HepG2 (cell line): ENCODE measurements around the gene PRKCZ.

Experiments used
- AHR ChIP-seq: IDR thresholded peaks from 2 replicates; pipeline ENCODE4 v1.6.1; 2018; ENCODE audit warnings: missing genetic modification reagents, missing compliant biosample characterization
- CTCF ChIP-seq: sonication (generic); formaldehyde crosslinking; IDR thresholded peaks from 2 replicates; pipeline ENCODE4 v1.5.0; 2020; ENCODE audit warnings: mild to moderate bottlenecking, missing genetic modification reagents, moderate library complexity
- ZNF281 ChIP-seq: sonication (generic); formaldehyde crosslinking; IDR thresholded peaks from 2 replicates; pipeline ENCODE4 v1.4.0; 2020; ENCODE audit warnings: missing genetic modification reagents, borderline replicate concordance
- ZNF30 ChIP-seq: sonication (generic); formaldehyde crosslinking; IDR thresholded peaks from 2 replicates; pipeline ENCODE4 v1.5.0; 2020; ENCODE audit warnings: mild to moderate bottlenecking, missing genetic modification reagents
- ZNF660 ChIP-seq: sonication (generic); formaldehyde crosslinking; IDR thresholded peaks from 2 replicates; pipeline ENCODE4 v1.5.1; 2020; ENCODE audit warnings: mild to moderate bottlenecking, low read depth, missing genetic modification reagents, borderline replicate concordance

- TF ChIP-seq CTCF (CRISPR knock-in tag) (no peak), ZNF660 (CRISPR knock-in tag) (no peak), ZNF281 (CRISPR knock-in tag) (no peak), AHR (no peak), ZNF30 (no peak)
Measured at GRCh38 chr1:2037314-2037979, 12.8 kb upstream of the PRKCZ start.
